ENCODE data around the gene CSF3R. TPM values are rescaled to one million over a fixed set of nuclear protein-coding genes. Genes with fewer than 3 reads are reported as not detected.

Gene CSF3R
- total and polyA plus RNA-seq, 2 of the 4 experiments (the other 2 are of a cell fraction): not detected

DNA sequence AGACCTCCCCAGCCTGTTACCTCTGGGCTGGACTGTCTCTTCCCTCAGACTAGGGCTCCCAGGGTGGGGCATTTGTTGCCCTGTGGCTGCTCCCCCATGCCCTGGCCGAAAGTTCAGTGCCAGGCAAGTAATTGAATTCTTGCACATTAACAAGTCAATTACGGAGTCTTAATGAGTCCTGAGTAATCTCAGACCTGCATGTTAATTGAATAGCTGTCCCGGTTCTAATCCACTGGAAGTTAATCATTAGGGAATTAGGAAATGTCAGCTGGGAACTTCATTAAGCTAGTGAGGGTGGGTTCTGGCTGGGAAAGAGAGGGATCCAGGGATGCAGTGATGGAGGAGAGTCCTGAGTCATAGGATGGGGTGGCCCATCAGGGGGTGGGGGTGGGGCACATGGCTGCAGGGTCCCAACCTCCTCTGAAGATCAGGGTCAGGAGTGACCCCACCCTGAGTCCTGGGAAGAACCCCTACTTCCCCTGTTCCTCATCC is 47.1 kb upstream of the CSF3R start:
- Histone ChIP-seq H3K18ac (ENCODE audit: low read depth, low read length) (no peak overlapping the region), H3K27me3 (ENCODE audit: control insufficient read depth, insufficient read depth, low read length) (no peaks in the 10 kb centered on the region; the same call in 1 of the 2 replicates), H3K4me1 (ENCODE audit: control insufficient read depth, insufficient read depth, low read length) (no peaks in the 10 kb centered on the region), H4K5ac (ENCODE audit: low read depth, low read length) (no peak overlapping the region), H3K9me1 (ENCODE audit: insufficient read depth, low read length) (no peaks in the 10 kb centered on the region), H3K4me2 (ENCODE audit: low read depth, low read length) (no peak overlapping the region), H3K4ac (ENCODE audit: low read depth, low read length) (no peak overlapping the region), H3K36me3 (ENCODE audit: control insufficient read depth, insufficient read depth, low read length) (no peaks in the 10 kb centered on the region), H4K20me1 (ENCODE audit: insufficient read depth, low read length) (no peaks in the 10 kb centered on the region), H4K91ac (ENCODE audit: insufficient read depth, low read depth, low read length) (no peak overlapping the region), H3K56ac (ENCODE audit: extremely low read depth, insufficient read depth, low read length) (no peak overlapping the region), H2BK20ac (ENCODE audit: low read depth, low read length) (no peak overlapping the region), H2AK9ac (replicated peaks; ENCODE audit: low read depth, low read length, poor library complexity) (no peak overlapping the region), H3K23ac (ENCODE audit: low read depth, low read length) (no peak overlapping the region), H2AFZ (replicated peaks; ENCODE audit: low read length, poor library complexity) (no peak overlapping the region), H2AK5ac (ENCODE audit: low read depth, low read length) (no peak overlapping the region), H3K79me1 (ENCODE audit: low read depth in 1 of 2, low read length in 2 of 2) (no peaks in the 10 kb centered on the region), H3K27ac (ENCODE audit: insufficient read depth, low read length) (no peak overlapping the region), H3K9me3 (ENCODE audit: control insufficient read depth, insufficient read depth, low read length) (no peaks in the 10 kb centered on the region), H3K4me3 (ENCODE audit: insufficient read depth, low read depth, low read length) (no peak overlapping the region), H3K9ac (ENCODE audit: low read depth, low read length) (no peak overlapping the region), H2BK120ac (ENCODE audit: low read depth, low read length) (no peak overlapping the region), H4K8ac (ENCODE audit: low read depth in 2 of 2, low read length in 2 of 2) (no peak overlapping the region), H2BK15ac (ENCODE audit: low read depth, low read length) (no peak overlapping the region), H2BK5ac (ENCODE audit: low read depth, low read length, poor library complexity, severe bottlenecking) (no peak overlapping the region), H3K14ac (replicated peaks; ENCODE audit: low read depth, low read length) (no peak overlapping the region)
- ChIA-PET POLR2A (ENCODE audit: unreplicated experiment) (no interaction called here), CTCF (interaction anchor here (1.3 kb wide), 1 partner anchor 14 kb away, joined by 3 read pairs; no protein-coding TSS in a partner anchor)
- TF ChIP-seq CEBPB (IDR thresholded peaks at IDR 0.05; ENCODE audit: low read depth, low read length) (no peak), MXI1 (IDR thresholded peaks at IDR 0.05; ENCODE audit: borderline replicate concordance, low read depth, low read length) (no peak), RAD21 (IDR thresholded peaks at IDR 0.05; ENCODE audit: low read length) (no peak), BHLHE40 (IDR thresholded peaks at IDR 0.05; ENCODE audit: low read depth, low read length) (no peak)
- TF ChIP-seq, protein P1, sequence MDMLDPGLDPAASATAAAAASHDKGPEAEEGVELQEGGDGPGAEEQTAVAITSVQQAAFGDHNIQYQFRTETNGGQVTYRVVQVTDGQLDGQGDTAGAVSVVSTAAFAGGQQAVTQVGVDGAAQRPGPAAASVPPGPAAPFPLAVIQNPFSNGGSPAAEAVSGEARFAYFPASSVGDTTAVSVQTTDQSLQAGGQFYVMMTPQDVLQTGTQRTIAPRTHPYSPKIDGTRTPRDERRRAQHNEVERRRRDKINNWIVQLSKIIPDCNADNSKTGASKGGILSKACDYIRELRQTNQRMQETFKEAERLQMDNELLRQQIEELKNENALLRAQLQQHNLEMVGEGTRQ (IDR thresholded peaks at IDR 0.05; ENCODE audit: low read depth, low read length): no peak
- ATAC-seq (ENCODE audit: low read depth) (no peak), DNase-seq (no peak)
- dilution Hi-C loops (cut with HindIII; ENCODE audit: low sequenced_read_pairs, unreplicated experiment): no loop called here
- WGBS, 2 experiments (ENCODE audit: extremely low coverage in 2 of 2, insufficient read length in 1 of 2): 67% methylated on average over 1 of the region's 3 CpGs; no CpG with 5 or more reads in 1 of the 2 experiments
- intact Hi-C loops (cut with micrococcal nuclease): no loop called here
- in situ Hi-C loops (cut with MboI; ENCODE audit: low sequenced_read_pairs): no loop called here
- BruUV-seq (replicated peaks): no TSS peak

All from IMR-90 (cell line).